GM12873 (cell line): ENCODE data around the gene SPATA24.

Source experiments
- CTCF ChIP-seq: IDR thresholded peaks from 2 replicates; pipeline ENCODE4 v1.5.1; 2012; ENCODE audit warnings: low read depth, mild to moderate bottlenecking, moderate library complexity, low read length, control low read depth; ENCODE audit not compliant: insufficient read depth; ENCODE audit errors: missing control alignments

The SPATA24 gene

GRCh38 chr5:139403787-139404483 lies at the start of gene SPATA24:
TSS of gene SPATA24 (minus strand) at chr5:139404089. CDS start at chr5:139404060, 29 bp downstream.
- no peak for TF ChIP-seq CTCF

- no peak for TF ChIP-seq CTCF
These were observed 48.2 kb upstream of the SPATA24 start for GRCh38 chr5:139451878-139452660.

GRCh38 chr5:139451176-139451575 lies 47.3 kb upstream of the SPATA24 start:
- TF ChIP-seq CTCF: no peak

- TF ChIP-seq CTCF: no peak
These were observed 43.3 kb upstream of the SPATA24 start for GRCh38 chr5:139446956-139447779.

- no peak for TF ChIP-seq CTCF
These were observed 41.7 kb upstream of the SPATA24 start for GRCh38 chr5:139445325-139446170.

- no peak for TF ChIP-seq CTCF
These were observed 40.1 kb upstream of the SPATA24 start for GRCh38 chr5:139443831-139444453.
